ENCODE results near the gene RAB11A. TPM values are rescaled to one million over a fixed set of nuclear protein-coding genes. Genes with fewer than 3 reads are reported as not detected.

Gene RAB11A
- 167 and 195 TPM in 2 replicates for total RNA-seq

GRCh38 chr15:65869126-65869953 is at the start of gene RAB11A:
Gene RAB11A (plus strand): TSS chr15:65869491. CDS start chr15:65869586, 95 bp downstream.
- H3K36me3 ChIP-seq (ENCODE audit: control insufficient read depth, insufficient read depth, low read length), result no peaks in the 10 kb centered on the region
- no peak for FAIRE-seq
- TF ChIP-seq CTCF (IDR thresholded peaks at IDR 0.05; ENCODE audit: insufficient read depth, low read length, severe bottlenecking), result peak; percentile 36
- H3K4me3 ChIP-seq (ENCODE audit: low read depth, low read length), result peak within 1 kb of the TSS; percentile 84
- peak; percentile 87 for DNase-seq (ENCODE audit: low read depth)
- no peaks in the 10 kb centered on the region for H3K27me3 ChIP-seq (ENCODE audit: control insufficient read depth, insufficient read depth, low read length)

- DNase-seq (ENCODE audit: low read depth), result no peak
- H3K27me3 ChIP-seq (ENCODE audit: control insufficient read depth, insufficient read depth, low read length), result no peaks in the 10 kb centered on the region
- TF ChIP-seq CTCF (IDR thresholded peaks at IDR 0.05; ENCODE audit: insufficient read depth, low read length, severe bottlenecking), result no peak
- FAIRE-seq, result no peak
- no peak overlapping the region for H3K4me3 ChIP-seq (ENCODE audit: low read depth, low read length)
- no peaks in the 10 kb centered on the region for H3K36me3 ChIP-seq (ENCODE audit: control insufficient read depth, insufficient read depth, low read length)
Measured at GRCh38 chr15:65819563-65819960, 49.7 kb upstream of the RAB11A start.

GRCh38 chr15:65821070-65821469 is 48.2 kb upstream of the RAB11A start:
- H3K27me3 ChIP-seq (ENCODE audit: control insufficient read depth, insufficient read depth, low read length), result no peaks in the 10 kb centered on the region
- no peak for TF ChIP-seq CTCF (IDR thresholded peaks at IDR 0.05; ENCODE audit: insufficient read depth, low read length, severe bottlenecking)
- no peaks in the 10 kb centered on the region for H3K36me3 ChIP-seq (ENCODE audit: control insufficient read depth, insufficient read depth, low read length)
- FAIRE-seq, result no peak
- DNase-seq (ENCODE audit: low read depth), result no peak
- no peak overlapping the region for H3K4me3 ChIP-seq (ENCODE audit: low read depth, low read length)

GRCh38 chr15:65822316-65822715 is 47.0 kb upstream of the RAB11A start:
- no peak overlapping the region for H3K4me3 ChIP-seq (ENCODE audit: low read depth, low read length)
- FAIRE-seq (no peak), DNase-seq (ENCODE audit: low read depth) (no peak)
- no peaks in the 10 kb centered on the region for H3K27me3 ChIP-seq (ENCODE audit: control insufficient read depth, insufficient read depth, low read length)
- TF ChIP-seq CTCF (IDR thresholded peaks at IDR 0.05; ENCODE audit: insufficient read depth, low read length, severe bottlenecking), result no peak
- H3K36me3 ChIP-seq (ENCODE audit: control insufficient read depth, insufficient read depth, low read length), result no peaks in the 10 kb centered on the region

GRCh38 chr15:65824031-65824743 is 45.1 kb upstream of the RAB11A start:
- Histone ChIP-seq H3K36me3 (ENCODE audit: control insufficient read depth, insufficient read depth, low read length) (no peaks in the 10 kb centered on the region), H3K27me3 (ENCODE audit: control insufficient read depth, insufficient read depth, low read length) (no peaks in the 10 kb centered on the region), H3K4me3 (ENCODE audit: low read depth, low read length) (no peak overlapping the region)
- TF ChIP-seq CTCF (IDR thresholded peaks at IDR 0.05; ENCODE audit: insufficient read depth, low read length, severe bottlenecking), result peak; percentile 81
- FAIRE-seq (no peak), DNase-seq (ENCODE audit: low read depth) (peak; percentile 61)
